Jurkat, Clone E6-1 (cell line): ENCODE data around the gene WDR55.
"Not testable (repeated sequence)": the region's sequence is repeated elsewhere in the genome, so short reads cannot be mapped to it uniquely, and the experiment has no call there.

ENCODE experiments used
- DNase-seq: peaks from one replicate; pipeline ENCODE4 v3.0.0-alpha.2; 2011; ENCODE audit warnings: low read depth, low spot score
- H3K4me3 ChIP-seq: 2 replicates; pipeline ENCODE4 v1.5.1; 2011; ENCODE audit warnings: mild to moderate bottlenecking, low read length, control low read depth, moderate library complexity

WDR55 gene

GRCh38 chr5:140700177-140701144 is 35.8 kb downstream of the WDR55 start, which contains the start of gene ZMAT2:
ZMAT2 (plus strand) TSS chr5:140700447; CDS start chr5:140700461, 14 bp downstream.
- H3K4me3 ChIP-seq = peak within 1 kb of the TSS; percentile 95
- DNase-seq = peak; percentile 98

DNA sequence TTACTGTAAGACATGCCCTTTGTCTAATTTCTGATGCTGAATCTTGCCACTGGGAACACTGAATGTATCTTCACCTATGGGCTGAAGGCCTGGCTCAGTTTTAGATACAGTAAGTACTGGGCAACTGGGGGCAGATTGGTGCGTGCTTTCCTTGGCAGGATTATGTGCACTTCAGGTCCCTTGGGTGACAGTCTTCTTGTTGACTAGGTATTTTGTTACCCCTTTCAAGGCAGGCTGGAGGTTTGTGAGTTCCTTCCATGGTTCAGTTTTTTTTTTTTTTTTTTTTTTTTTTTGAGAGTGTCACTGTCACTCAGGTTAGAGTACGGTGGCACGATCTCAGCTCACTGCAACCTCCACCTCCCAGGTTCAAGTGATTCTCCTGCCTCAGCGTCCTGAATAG is 43.1 kb downstream of the WDR55 start:
- H3K4me3 ChIP-seq = no peak overlapping the region
- DNase-seq = no peak

DNA sequence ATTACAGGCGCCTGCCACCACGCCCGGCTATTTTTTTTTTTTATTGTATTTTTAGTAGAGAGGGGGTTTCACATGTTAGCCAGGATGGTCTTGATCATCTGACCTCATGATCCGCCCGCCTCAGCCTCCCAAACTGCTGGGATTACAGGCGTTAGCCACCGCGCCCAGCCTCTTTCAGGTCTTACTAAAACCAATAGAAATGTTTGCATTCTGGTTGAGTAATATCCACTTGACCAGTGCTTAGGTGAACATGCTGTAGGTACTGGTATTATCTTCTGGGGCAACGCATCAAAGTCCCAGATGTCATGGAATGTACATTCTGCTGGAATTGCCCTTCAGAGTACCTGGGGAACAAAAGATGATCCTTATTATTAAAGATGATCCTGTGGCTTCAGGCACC is 44.1 kb downstream of the WDR55 start:
- H3K4me3 ChIP-seq, DNase-seq: not testable (repeated sequence)

DNA sequence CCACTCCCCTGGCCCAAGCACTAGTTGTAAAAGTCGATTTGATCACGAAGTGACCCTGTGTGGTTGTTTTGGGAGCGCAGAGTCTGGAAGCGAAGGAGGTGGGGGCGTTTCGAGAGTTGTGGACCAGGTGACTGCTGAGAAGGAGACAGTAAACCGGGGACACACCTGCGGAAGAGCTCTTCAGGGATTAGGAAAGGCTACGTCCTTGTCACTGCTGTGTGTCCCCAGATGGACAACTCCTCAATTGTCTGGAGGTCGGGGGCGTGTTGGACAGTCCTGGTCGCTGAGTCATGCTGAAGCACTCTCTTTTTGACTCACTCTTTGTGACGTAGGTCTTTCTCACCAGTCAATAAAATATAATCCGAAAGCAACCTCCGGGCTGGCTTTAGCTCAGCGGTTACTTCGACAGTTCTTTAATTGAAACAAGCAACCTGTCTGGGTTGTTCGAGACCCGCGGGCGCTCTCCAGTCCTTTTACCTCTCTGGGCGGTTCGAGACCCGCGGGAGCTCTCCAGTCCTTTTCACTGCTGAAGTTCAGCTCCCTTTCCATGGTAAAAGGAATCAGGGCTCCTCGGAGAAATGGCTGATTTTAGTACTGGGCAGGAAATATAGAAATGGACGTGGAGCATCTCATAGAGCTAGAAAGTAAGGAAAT is 46.3 kb downstream of the WDR55 start:
- DNase-seq = peak; percentile 45
- peak overlapping the region; percentile 52 for H3K4me3 ChIP-seq

- DNase-seq = no peak
- H3K4me3 ChIP-seq = no peak overlapping the region
Observed at GRCh38 chr5:140711794-140712193, 47.1 kb downstream of the WDR55 start.

DNA sequence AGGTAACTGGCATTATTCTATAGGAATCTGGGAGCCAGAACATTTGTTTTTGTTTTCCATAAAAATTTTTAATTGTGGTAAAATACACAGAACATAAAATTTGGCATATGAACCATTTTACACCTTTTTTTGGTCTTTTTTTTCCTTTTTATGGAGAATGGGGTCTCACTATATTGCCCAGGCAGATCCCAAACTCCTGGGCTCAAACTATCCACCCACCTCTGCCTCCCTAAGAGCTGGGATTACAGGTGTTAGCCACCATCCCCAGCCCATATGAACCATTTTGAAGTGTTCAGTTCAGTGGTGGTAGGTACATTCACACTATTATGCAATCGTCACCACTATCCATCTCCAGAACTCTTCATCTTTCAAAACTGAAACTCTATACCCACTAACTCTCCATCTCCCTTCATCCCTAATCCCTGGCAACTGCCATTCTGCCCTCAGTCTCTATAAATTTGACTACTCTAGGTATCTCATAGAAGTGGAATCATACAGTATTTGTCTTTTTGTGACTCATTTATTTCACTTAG is 48.9 kb downstream of the WDR55 start:
- no peak for DNase-seq
- H3K4me3 ChIP-seq = no peak overlapping the region

DNA sequence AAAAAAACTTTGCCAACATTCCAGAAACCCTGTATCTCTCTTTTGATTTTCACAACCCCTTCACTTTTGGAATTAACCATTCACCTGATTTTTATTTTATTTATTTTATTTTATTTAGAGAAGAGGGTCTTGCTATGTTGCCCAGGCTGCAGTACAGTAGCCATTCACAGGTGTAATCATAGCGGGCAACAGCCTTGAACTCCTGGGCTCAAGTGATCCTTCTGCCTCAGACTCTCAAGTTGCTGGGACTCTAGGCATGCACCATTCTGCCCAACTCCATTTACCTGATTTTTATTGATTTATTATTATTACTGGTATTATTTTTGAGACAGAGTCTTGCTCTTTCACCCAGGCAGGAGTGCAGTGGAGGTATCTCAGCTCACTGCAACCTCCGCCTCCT is 51.5 kb downstream of the WDR55 start:
- H3K4me3 ChIP-seq, DNase-seq: not testable (repeated sequence)

DNA sequence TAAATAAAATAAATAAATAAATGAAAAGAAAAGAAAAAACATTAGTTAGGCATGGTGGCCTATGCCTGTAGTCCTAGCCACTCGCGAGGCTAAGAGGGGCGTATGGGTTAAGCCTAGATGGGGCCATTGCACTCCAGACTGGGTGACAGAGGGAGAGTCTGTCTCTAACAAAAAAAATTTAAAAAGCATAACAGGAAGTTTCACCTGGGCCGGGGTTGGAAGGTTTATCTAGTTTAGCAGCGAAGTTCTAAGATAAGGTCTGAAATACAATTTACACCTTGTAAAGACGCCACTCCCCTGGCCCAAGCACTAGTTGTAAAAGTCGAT is 53.5 kb downstream of the WDR55 start:
- H3K4me3 ChIP-seq = no peak overlapping the region
- DNase-seq = no peak

- H3K4me3 ChIP-seq, DNase-seq: not testable (repeated sequence)
Observed at GRCh38 chr5:140720738-140721137, 56.0 kb downstream of the WDR55 start.

DNA sequence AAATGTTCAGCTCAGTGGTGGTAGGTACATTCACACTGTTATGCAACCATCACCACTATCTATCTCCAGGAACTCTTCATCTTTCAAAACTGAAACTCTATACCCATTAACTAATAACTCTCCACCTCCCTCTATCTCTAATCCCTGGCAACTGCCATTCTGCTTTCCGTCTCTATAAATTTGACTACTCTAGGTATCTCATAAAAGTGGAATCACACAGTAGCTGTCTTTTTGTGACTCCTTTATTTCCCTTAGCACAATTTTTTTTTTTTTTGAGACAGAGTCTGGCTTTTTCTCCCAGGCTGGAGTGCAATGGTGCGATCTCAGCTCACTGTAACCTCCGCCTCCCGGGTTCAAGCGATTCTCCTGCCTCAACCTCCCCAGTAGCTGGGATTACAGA is 56.7 kb downstream of the WDR55 start:
- not testable (repeated sequence) for H3K4me3 ChIP-seq, DNase-seq
